Erythroblast (primary cell): ENCODE data around the gene ATP5MG.

Experiments used
- GATA1 ChIP-seq: IDR thresholded peaks from 2 replicates; pipeline ENCODE4 v1.6.1; 2011; ENCODE audit warnings: low read depth, mild to moderate bottlenecking, control low read depth, low read length, moderate library complexity
- POLR2A ChIP-seq: IDR thresholded peaks from 2 replicates; pipeline ENCODE4 v1.6.1; 2011; ENCODE audit warnings: mild to moderate bottlenecking, low read length

DNA sequence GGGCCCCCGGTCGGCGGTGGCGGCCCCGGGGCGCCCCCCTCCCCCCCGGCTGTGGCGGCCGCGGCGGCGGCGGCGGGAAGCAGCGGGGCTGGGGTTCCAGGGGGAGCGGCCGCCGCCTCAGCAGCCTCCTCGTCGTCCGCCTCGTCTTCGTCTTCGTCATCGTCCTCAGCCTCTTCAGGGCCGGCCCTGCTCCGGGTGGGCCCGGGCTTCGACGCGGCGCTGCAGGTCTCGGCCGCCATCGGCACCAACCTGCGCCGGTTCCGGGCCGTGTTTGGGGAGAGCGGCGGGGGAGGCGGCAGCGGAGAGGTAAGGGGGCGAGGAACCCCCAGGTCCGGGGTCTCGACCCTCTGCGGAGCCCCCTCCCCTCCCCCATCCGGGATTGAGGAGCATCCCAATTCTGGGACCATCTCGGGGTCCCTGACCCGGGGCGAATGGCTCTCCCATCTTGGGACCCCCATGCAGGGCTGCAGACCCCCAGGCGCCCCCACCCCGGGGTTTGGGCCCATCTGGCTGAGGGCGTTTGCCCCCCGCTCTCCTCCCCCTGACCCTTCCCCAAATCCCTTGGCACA lies 35.3 kb downstream of the ATP5MG start:
- TF ChIP-seq POLR2A (no peak), GATA1 (no peak)
